Activated CD8-positive, alpha-beta T cell treated with anti-CD3 and anti-CD28 coated beads for 36 hours (primary cell): ENCODE data around the gene TMEM269. TPM values are rescaled to one million over a fixed set of nuclear protein-coding genes. Genes with fewer than 3 reads are reported as not detected.

Experiments
- ATAC-seq: fragments of 200-7000 bp; cut with Tn5 transposase; one replicate; pipeline ENCODE4 v1.10.0; 2021; ENCODE audit warnings: mild to moderate bottlenecking, moderate library complexity
- CTCF ChIA-PET: fragments of 350-600 bp; sonication (Branson Sonifier 250); formaldehyde crosslinking; loops from one replicate; lab custom pipeline; 2021; ENCODE audit warnings: antibody characterized with exemption; lab: Charles Lee
- POLR2A ChIA-PET: fragments of 350-600 bp; sonication (Branson Sonifier 250); formaldehyde crosslinking; loops from one replicate; lab custom pipeline; 2021; ENCODE audit warnings: antibody characterized with exemption; lab: Charles Lee
- DNase-seq: peaks from one replicate; pipeline ENCODE4 v3.0.0-alpha.2; 2020
- H3K27ac Mint-ChIP-seq: one replicate; pipeline ENCODE4 v1.8.0; 2021; ENCODE audit warnings: mild to moderate bottlenecking, mixed read lengths
- H3K27me3 Mint-ChIP-seq: one replicate; pipeline ENCODE4 v1.8.0; 2021; ENCODE audit warnings: mixed read lengths
- H3K36me3 Mint-ChIP-seq: one replicate; pipeline ENCODE4 v1.8.0; 2021; ENCODE audit warnings: low read depth, mixed read lengths
- H3K4me1 Mint-ChIP-seq: one replicate; pipeline ENCODE4 v1.8.0; 2021; ENCODE audit warnings: low read depth, mixed read lengths
- H3K4me3 Mint-ChIP-seq: one replicate; pipeline ENCODE4 v1.8.0; 2021; ENCODE audit warnings: mild to moderate bottlenecking, moderate library complexity, mixed read lengths
- H3K9me3 Mint-ChIP-seq: one replicate; pipeline ENCODE4 v1.8.0; 2021; ENCODE audit warnings: mixed read lengths
- intact Hi-C: fragments of 100-400 bp; cut with micrococcal nuclease; formaldehyde crosslinking; loops from one replicate; pipeline ENCODE4 v1.10.0; 2022
- total RNA-seq, 2 experiments: library from RNA; stranded (reverse); gene quantifications; one replicate each; pipeline ENCODE4 v1.2.3, GENCODE V29; 2021
- TF ChIP-seq, protein P1 (sequence below): fragments of 200-600 bp; IDR thresholded peaks from one replicate; pipeline ENCODE4 v1.8.0; 2022; ENCODE audit warnings: antibody characterized with exemption, mild to moderate bottlenecking

Gene TMEM269, protein sequence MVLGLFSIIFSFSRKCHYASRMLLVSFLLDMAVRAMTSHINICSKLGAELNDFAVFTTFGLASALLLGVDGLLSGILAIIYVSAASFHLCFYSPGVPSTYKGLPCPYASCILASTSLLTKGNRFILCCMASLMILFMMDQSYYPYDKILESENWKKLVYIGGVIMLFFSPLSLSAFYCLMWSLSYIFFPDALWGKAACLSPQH
- under 1 TPM; 0.22 to 0.32 TPM for total RNA-seq

DNA sequence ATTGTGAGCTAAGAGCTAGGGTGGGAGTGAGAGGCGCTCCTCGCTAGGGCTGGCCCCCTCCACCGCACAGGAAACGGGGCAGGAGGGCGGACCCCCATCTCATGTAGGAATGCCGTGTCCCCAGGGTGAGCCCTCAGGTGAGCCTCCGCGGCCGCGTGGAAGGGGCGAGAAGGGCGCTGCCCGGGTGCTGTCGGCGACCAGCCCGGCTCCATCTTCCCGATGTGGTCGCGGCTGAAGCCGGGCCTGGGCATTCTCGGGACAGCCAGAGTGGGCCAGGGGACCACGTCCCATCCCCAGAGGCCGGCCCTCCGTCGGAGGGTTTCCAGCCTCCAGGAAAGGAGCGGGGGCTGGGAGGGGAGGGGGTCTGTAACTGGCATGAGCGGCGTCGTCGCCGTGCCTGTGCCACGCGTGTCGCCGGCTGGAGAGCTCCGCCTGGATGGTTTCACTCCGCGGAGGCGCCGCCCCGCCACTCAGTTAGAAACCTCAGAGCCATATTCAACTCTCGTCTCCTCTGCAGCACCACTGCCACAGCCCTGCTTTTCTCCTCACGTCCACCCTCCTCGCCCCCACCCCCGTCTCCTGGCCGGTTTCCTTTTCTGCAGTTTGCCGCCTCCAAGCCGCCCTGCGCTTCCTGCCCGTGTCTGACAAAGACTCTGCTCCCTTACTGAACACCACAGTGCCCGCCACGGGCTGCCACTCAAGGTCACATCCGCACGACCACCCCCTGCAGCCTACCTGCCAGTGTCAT is at the start of gene TMEM269:
TMEM269 (plus strand) TSS at position 46 of the 748 bp plus-strand sequence. CDS start 4,903 bp downstream, outside the sequence.
- CTCF ChIA-PET, result interaction anchor here (0.6 to 1.0 kb wide), 2 partner anchors 16 to 290 kb away, joined by 3 to 4 read pairs; no protein-coding TSS in a partner anchor
- no peaks in the 10 kb centered on the region for H3K9me3 Mint-ChIP-seq
- H3K27ac Mint-ChIP-seq, result peak within 1 kb of the TSS; percentile 65
- H3K4me1 Mint-ChIP-seq, result peaks cover 11% of the 10 kb centered on the region
- H3K27me3 Mint-ChIP-seq, result no peaks in the 10 kb centered on the region
- POLR2A ChIA-PET, result interaction anchor here (1.0 to 1.8 kb wide), 2 partner anchors 31 to 129 kb away, joined by 3 to 4 read pairs; no protein-coding TSS in a partner anchor
- H3K36me3 Mint-ChIP-seq, result peaks cover 22% of the 10 kb centered on the region
- TF ChIP-seq, protein P1, sequence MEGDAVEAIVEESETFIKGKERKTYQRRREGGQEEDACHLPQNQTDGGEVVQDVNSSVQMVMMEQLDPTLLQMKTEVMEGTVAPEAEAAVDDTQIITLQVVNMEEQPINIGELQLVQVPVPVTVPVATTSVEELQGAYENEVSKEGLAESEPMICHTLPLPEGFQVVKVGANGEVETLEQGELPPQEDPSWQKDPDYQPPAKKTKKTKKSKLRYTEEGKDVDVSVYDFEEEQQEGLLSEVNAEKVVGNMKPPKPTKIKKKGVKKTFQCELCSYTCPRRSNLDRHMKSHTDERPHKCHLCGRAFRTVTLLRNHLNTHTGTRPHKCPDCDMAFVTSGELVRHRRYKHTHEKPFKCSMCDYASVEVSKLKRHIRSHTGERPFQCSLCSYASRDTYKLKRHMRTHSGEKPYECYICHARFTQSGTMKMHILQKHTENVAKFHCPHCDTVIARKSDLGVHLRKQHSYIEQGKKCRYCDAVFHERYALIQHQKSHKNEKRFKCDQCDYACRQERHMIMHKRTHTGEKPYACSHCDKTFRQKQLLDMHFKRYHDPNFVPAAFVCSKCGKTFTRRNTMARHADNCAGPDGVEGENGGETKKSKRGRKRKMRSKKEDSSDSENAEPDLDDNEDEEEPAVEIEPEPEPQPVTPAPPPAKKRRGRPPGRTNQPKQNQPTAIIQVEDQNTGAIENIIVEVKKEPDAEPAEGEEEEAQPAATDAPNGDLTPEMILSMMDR, result no peak
- peak within 1 kb of the TSS; percentile 62 for H3K4me3 Mint-ChIP-seq
- intact Hi-C loops, result no loop called here
- peak; percentile 89 for ATAC-seq
- DNase-seq, result peak; percentile 74

DNA sequence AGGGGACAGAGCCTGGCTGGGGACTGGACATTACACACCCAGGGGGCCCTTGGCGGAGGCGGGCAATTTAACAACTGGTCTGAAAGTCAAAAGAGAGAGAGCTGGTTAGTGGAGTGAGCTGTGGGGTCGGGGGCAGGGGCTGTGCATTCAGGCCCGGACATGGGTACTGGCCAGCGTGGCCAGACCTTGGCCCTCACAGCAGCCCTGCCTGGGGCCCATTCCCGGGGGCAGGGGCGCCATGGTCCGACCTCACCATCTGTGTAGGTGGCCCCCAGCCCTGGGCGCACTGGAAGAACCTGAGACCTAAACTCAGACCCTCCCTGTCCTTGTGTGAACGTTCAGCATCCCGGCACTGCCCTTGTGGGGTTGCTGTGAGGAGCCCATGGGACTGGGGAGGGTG is 49.7 kb upstream of the TMEM269 start:
- TF ChIP-seq, protein P1, result no peak
- peaks cover 11% of the 10 kb centered on the region for H3K4me1 Mint-ChIP-seq
- POLR2A ChIA-PET, result no interaction called here
- intact Hi-C loops, result no loop called here
- no peak overlapping the region for H3K27ac Mint-ChIP-seq
- no peak overlapping the region for H3K4me3 Mint-ChIP-seq
- ATAC-seq (no peak), DNase-seq (no peak)
- H3K27me3 Mint-ChIP-seq, result no peaks in the 10 kb centered on the region
- CTCF ChIA-PET, result no interaction called here
- no peaks in the 10 kb centered on the region for H3K9me3 Mint-ChIP-seq
- H3K36me3 Mint-ChIP-seq, result no peaks in the 10 kb centered on the region

- no peak for DNase-seq
- Mint-ChIP-seq H3K4me1 (peaks cover 11% of the 10 kb centered on the region), H3K36me3 (no peaks in the 10 kb centered on the region), H3K4me3 (no peak overlapping the region), H3K9me3 (no peaks in the 10 kb centered on the region), H3K27ac (no peak overlapping the region), H3K27me3 (no peaks in the 10 kb centered on the region)
- POLR2A ChIA-PET, result no interaction called here
- no peak for ATAC-seq
- intact Hi-C loops, result no loop called here
- TF ChIP-seq, protein P1, result no peak
- CTCF ChIA-PET, result no interaction called here
These were observed 49.2 kb upstream of the TMEM269 start for GRCh38 chr1:42735477-42736105.

- H3K27ac Mint-ChIP-seq, result no peak overlapping the region
- no peaks in the 10 kb centered on the region for H3K9me3 Mint-ChIP-seq
- TF ChIP-seq, protein P1, result no peak
- ATAC-seq (peak; percentile 51), DNase-seq (peak; percentile 16)
- no peaks in the 10 kb centered on the region for H3K36me3 Mint-ChIP-seq
- POLR2A ChIA-PET, result no interaction called here
- CTCF ChIA-PET, result no interaction called here
- intact Hi-C loops, result no loop called here
- peaks cover 7% of the 10 kb centered on the region for H3K4me1 Mint-ChIP-seq
- no peak overlapping the region for H3K4me3 Mint-ChIP-seq
- no peaks in the 10 kb centered on the region for H3K27me3 Mint-ChIP-seq
These were observed 48.6 kb upstream of the TMEM269 start for GRCh38 chr1:42736152-42736551.
